Neural progenitor cell (in vitro differentiated cells): ENCODE measurements around the gene ITPR2. TPM values are rescaled to one million over a fixed set of nuclear protein-coding genes. Genes with fewer than 3 reads are reported as not detected.

Experiments
- DNase-seq: peaks from one replicate; pipeline ENCODE4 v3.0.0-alpha.2; 2016; ENCODE audit warnings: low spot score
- H2AFZ ChIP-seq: fragments of 200-600 bp; sonication (generic); replicated peaks from 2 replicates; pipeline ENCODE4 v1.6.1; 2016; ENCODE audit warnings: antibody characterized with exemption
- H3F3A ChIP-seq: fragments of 200-600 bp; sonication (generic); 2 replicates; pipeline ENCODE4 v1.6.1; 2016; ENCODE audit warnings: antibody characterized with exemption, low read depth
- H3K27ac ChIP-seq: fragments of 200-600 bp; sonication (generic); 2 replicates; pipeline ENCODE4 v1.5.1; 2016; ENCODE audit warnings: mild to moderate bottlenecking
- H3K27me3 ChIP-seq: fragments of 200-600 bp; sonication (generic); 2 replicates; pipeline ENCODE4 v1.6.1; 2016; ENCODE audit warnings: mild to moderate bottlenecking, moderate library complexity
- H3K36me3 ChIP-seq: fragments of 200-600 bp; sonication (generic); 2 replicates; pipeline ENCODE4 v1.5.1; 2016
- H3K4me1 ChIP-seq: fragments of 200-600 bp; sonication (generic); 2 replicates; pipeline ENCODE4 v1.6.1; 2016; ENCODE audit warnings: mixed run types
- H3K4me2 ChIP-seq: fragments of 200-600 bp; sonication (generic); 2 replicates; pipeline ENCODE4 v1.6.1; 2016
- H3K4me3 ChIP-seq: fragments of 200-600 bp; sonication (generic); 2 replicates; pipeline ENCODE4 v1.5.1; 2016
- H3K79me2 ChIP-seq: fragments of 200-600 bp; sonication (generic); 2 replicates; pipeline ENCODE4 v1.6.1; 2016; ENCODE audit warnings: low read depth
- H3K9ac ChIP-seq: fragments of 200-600 bp; sonication (generic); 2 replicates; pipeline ENCODE4 v1.6.1; 2016
- H3K9me3 ChIP-seq: fragments of 200-600 bp; sonication (generic); 2 replicates; pipeline ENCODE4 v1.5.1; 2016; ENCODE audit warnings: low read depth
- H4K20me1 ChIP-seq: fragments of 200-600 bp; sonication (generic); 2 replicates; pipeline ENCODE4 v1.6.1; 2016; ENCODE audit warnings: low read depth
- H3K27ac Mint-ChIP-seq: 3 replicates; pipeline ENCODE4 v1.8.0; 2021; ENCODE audit warnings: mixed read lengths
- H3K27me3 Mint-ChIP-seq: 2 replicates; pipeline ENCODE4 v1.8.0; 2022; ENCODE audit warnings: low read depth, mild to moderate bottlenecking, inconsistent platforms, moderate library complexity, mixed read lengths; ENCODE audit not compliant: insufficient read depth
- H3K36me3 Mint-ChIP-seq: 3 replicates; pipeline ENCODE4 v1.8.0; 2021; ENCODE audit warnings: mixed read lengths
- H3K4me1 Mint-ChIP-seq: 3 replicates; pipeline ENCODE4 v1.8.0; 2021; ENCODE audit warnings: mixed read lengths
- H3K4me3 Mint-ChIP-seq: 3 replicates; pipeline ENCODE4 v1.8.0; 2021; ENCODE audit warnings: mild to moderate bottlenecking, moderate library complexity, mixed read lengths
- H3K9me3 Mint-ChIP-seq: 3 replicates; pipeline ENCODE4 v1.8.0; 2020; ENCODE audit warnings: mixed read lengths
- EZH2 ChIP-seq: fragments of 200-600 bp; sonication (generic); IDR thresholded peaks from 2 replicates; pipeline ENCODE4 v1.6.1; 2017; ENCODE audit warnings: antibody characterized with exemption, mild to moderate bottlenecking, moderate library complexity
- EZH2phosphoT487 ChIP-seq: fragments of 200-600 bp; sonication (generic); IDR thresholded peaks from 2 replicates; pipeline ENCODE4 v1.6.1; 2017; ENCODE audit warnings: antibody characterized with exemption
- total RNA-seq: library from RNA; depleted of rRNA; stranded (reverse); fragments of >200 nt; gene quantifications from 2 replicates; pipeline ENCODE4 v1.2.3, GENCODE V29; 2015; ENCODE audit warnings: low replicate concordance
- TF ChIP-seq, protein P1 (sequence below): fragments of 200-600 bp; sonication (generic); IDR thresholded peaks from 2 replicates; pipeline ENCODE4 v1.5.1; 2017; ENCODE audit warnings: antibody characterized with exemption, mild to moderate bottlenecking

Gene ITPR2
- total RNA-seq, 1 donor from 2014 or later: 11.4 TPM

DNA sequence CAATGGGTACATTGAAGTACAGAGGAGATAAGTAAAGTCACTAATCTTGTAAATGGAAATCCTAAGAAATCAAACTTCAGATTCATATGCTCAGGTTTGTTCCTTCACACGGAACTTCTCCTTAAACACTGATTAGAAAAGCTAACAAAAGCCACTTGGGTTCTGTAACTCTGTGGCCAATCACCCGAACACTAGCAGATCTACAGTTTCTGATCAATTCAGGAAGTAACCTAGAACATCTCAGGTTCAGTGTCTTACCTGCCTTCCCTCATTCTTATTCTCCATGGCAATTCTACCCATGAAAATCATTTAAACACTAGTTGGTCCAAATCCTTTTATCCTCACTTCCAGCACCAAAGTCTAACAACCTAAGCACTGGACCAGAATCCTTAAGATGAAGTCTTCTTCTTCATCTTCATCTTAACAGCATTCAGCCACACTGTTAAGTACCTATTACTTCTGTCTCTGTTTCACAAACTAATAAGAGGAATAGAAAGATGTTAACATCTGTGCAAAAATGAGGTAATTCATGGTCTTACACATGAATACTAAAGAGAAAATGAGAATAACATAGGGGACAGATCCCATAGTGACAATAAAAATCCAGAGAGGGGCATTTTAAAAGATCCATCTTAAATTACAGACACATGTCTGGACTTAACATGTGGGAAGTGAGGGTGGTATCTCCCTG is 453.1 kb downstream of the ITPR2 start:
- Mint-ChIP-seq H3K36me3 (no peaks in the 10 kb centered on the region), H3K9me3 (no peaks in the 10 kb centered on the region), H3K4me3 (no peak overlapping the region), H3K27ac (no peak overlapping the region), H3K4me1 (no peaks in the 10 kb centered on the region), H3K27me3 (no peaks in the 10 kb centered on the region)
- H3K79me2 ChIP-seq: no peaks in the 10 kb centered on the region
- no peak for DNase-seq
- H3K4me2 ChIP-seq: no peak overlapping the region
- H4K20me1 ChIP-seq: no peaks in the 10 kb centered on the region
- H2AFZ ChIP-seq: no peak overlapping the region
- no peaks in the 10 kb centered on the region for H3F3A ChIP-seq
- H3K36me3 ChIP-seq: no peaks in the 10 kb centered on the region
- H3K9ac ChIP-seq: no peak overlapping the region
- H3K4me3 ChIP-seq: no peak overlapping the region
- H3K27ac ChIP-seq: no peak overlapping the region
- no peaks in the 10 kb centered on the region for H3K27me3 ChIP-seq
- no peaks in the 10 kb centered on the region for H3K4me1 ChIP-seq
- no peaks in the 10 kb centered on the region for H3K9me3 ChIP-seq
- TF ChIP-seq, protein P1, sequence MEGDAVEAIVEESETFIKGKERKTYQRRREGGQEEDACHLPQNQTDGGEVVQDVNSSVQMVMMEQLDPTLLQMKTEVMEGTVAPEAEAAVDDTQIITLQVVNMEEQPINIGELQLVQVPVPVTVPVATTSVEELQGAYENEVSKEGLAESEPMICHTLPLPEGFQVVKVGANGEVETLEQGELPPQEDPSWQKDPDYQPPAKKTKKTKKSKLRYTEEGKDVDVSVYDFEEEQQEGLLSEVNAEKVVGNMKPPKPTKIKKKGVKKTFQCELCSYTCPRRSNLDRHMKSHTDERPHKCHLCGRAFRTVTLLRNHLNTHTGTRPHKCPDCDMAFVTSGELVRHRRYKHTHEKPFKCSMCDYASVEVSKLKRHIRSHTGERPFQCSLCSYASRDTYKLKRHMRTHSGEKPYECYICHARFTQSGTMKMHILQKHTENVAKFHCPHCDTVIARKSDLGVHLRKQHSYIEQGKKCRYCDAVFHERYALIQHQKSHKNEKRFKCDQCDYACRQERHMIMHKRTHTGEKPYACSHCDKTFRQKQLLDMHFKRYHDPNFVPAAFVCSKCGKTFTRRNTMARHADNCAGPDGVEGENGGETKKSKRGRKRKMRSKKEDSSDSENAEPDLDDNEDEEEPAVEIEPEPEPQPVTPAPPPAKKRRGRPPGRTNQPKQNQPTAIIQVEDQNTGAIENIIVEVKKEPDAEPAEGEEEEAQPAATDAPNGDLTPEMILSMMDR: no peak
- TF ChIP-seq EZH2 (no peak), EZH2phosphoT487 (no peak)

DNA sequence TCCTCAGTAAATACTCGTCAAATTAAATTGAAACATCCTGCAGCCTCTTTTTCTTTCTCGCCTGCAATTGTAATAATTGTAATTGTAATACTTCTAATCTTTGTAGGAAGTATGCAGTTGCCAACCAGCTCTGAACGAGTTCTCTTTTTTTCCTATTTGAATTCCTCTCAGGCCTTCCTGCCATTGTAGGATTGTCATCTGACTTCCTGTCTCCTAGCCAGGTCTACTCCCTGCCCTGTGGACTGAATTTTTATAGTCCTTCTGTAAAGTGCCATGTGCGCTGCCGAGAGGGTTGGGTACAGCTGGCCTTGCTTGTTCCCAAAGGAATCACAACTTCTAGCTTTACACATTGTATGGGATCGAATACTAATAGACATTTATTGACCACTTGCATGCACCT is 454.3 kb downstream of the ITPR2 start:
- TF ChIP-seq EZH2: no peak
- no peak for TF ChIP-seq EZH2phosphoT487
- TF ChIP-seq, protein P1: no peak
- Histone ChIP-seq H3K79me2 (no peaks in the 10 kb centered on the region), H3K9me3 (no peaks in the 10 kb centered on the region), H3K27ac (no peak overlapping the region), H3F3A (no peaks in the 10 kb centered on the region), H3K4me3 (no peak overlapping the region), H4K20me1 (no peaks in the 10 kb centered on the region), H3K27me3 (no peaks in the 10 kb centered on the region), H3K4me1 (no peaks in the 10 kb centered on the region), H3K9ac (no peak overlapping the region), H2AFZ (no peak overlapping the region), H3K36me3 (no peaks in the 10 kb centered on the region), H3K4me2 (no peak overlapping the region)
- no peaks in the 10 kb centered on the region for H3K4me1 Mint-ChIP-seq
- no peak overlapping the region for H3K4me3 Mint-ChIP-seq
- no peaks in the 10 kb centered on the region for H3K9me3 Mint-ChIP-seq
- no peaks in the 10 kb centered on the region for H3K27me3 Mint-ChIP-seq
- no peak for DNase-seq
- no peaks in the 10 kb centered on the region for H3K36me3 Mint-ChIP-seq
- no peak overlapping the region for H3K27ac Mint-ChIP-seq

DNA sequence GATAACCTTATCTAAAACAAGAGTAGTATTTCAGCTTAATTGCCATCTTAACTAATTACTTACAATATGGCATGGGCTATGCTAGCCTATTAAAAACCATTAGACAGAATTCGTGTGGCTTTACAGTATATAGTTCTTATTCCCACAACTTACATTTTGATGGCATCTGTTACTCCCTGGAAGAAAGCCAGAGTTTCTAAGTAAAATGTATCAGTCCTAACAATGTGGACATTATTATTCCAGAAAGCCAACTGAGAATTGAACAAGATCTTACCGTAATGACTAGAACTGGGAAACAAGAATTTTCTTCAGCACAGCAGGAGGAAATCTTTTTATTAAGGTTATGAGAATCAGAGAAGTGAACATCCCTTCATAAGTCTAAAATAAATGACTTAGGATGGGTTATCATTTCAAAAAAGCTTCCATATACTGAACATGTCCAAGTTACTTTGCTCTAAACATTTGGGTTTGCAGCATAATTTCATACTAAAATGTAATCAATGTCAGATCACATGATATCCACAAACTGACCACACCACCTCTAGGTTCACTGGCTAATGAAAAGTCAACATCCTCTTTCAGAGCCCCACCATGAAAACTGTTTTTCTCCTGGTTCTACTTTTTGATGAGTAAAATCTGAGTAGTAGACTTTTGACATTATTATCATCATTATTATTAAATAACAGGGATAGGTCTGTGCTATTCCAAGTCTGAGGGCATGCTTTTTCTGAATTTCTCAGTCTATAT is 457.9 kb downstream of the ITPR2 start:
- no peak overlapping the region for H3K4me3 Mint-ChIP-seq
- Histone ChIP-seq H3K4me1 (no peaks in the 10 kb centered on the region), H3K36me3 (no peaks in the 10 kb centered on the region), H3K4me2 (no peak overlapping the region), H3K4me3 (no peak overlapping the region), H3K27me3 (no peaks in the 10 kb centered on the region), H2AFZ (no peak overlapping the region), H3K9ac (no peak overlapping the region), H3K79me2 (no peaks in the 10 kb centered on the region), H3F3A (no peaks in the 10 kb centered on the region), H3K9me3 (no peaks in the 10 kb centered on the region), H3K27ac (no peak overlapping the region), H4K20me1 (no peaks in the 10 kb centered on the region)
- TF ChIP-seq EZH2phosphoT487: no peak
- TF ChIP-seq, protein P1: no peak
- no peak for TF ChIP-seq EZH2
- no peak overlapping the region for H3K27ac Mint-ChIP-seq
- no peaks in the 10 kb centered on the region for H3K4me1 Mint-ChIP-seq
- H3K9me3 Mint-ChIP-seq: no peaks in the 10 kb centered on the region
- no peak for DNase-seq
- H3K27me3 Mint-ChIP-seq: no peaks in the 10 kb centered on the region
- H3K36me3 Mint-ChIP-seq: no peaks in the 10 kb centered on the region
